ENCODE results near the gene NR1D2.
"Not testable (repeated sequence)": the region's sequence is repeated elsewhere in the genome, so short reads cannot be mapped to it uniquely, and the experiment has no call there.

The NR1D2 gene

DNA sequence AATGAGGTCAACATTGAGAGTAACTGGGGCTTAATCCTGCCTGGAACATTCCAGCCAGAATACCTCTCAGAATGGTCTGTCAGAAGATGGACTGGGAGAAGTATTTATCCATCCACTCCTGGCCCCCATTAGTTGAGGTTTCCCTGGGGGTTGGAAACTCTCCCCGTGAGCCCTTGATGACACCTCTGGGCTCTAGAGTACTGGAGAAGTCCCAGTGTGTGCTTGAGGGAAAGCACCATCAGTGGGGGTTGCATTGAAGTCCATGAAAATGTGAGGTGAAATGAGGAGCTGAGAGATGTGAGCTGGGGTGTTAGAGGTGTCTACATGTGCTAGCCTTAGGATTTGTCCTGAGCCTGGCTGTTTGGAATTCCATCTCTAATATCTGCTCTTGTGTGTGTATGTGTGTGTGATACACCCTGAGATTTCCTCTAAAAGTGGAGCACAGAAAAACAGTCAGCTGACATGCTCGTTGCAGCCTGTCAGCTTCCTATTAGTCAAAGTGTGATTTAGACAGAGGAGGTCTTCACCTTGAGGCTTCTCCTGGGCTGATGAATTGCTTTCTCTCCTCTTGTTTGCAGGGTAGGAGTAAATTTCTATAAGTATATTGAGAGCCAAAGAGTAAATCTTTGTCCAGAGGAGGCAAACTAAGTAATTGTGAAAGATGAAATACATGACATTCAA, 67.6 kb downstream of the NR1D2 start:
- DNase-seq, result no peak

DNA sequence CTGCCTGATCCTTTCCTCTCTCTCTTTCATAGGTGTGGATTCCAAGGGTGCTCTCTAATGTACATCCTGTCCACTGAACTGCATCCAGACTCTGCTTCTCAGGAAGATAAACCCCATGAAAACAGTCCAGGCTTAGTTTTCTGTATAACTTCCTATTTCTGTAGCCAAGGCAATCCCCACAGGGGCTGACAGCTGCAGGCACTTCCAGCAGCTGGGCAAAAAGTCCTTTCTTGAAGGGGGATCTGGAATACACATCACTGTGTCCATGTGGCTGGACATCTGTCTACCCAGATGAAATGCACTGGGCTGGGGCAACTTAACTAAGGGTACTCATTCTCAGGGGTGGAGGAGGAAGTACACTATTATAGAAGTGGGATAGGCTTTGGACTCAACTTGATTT, 72.2 kb downstream of the NR1D2 start:
- no peak for DNase-seq

DNA sequence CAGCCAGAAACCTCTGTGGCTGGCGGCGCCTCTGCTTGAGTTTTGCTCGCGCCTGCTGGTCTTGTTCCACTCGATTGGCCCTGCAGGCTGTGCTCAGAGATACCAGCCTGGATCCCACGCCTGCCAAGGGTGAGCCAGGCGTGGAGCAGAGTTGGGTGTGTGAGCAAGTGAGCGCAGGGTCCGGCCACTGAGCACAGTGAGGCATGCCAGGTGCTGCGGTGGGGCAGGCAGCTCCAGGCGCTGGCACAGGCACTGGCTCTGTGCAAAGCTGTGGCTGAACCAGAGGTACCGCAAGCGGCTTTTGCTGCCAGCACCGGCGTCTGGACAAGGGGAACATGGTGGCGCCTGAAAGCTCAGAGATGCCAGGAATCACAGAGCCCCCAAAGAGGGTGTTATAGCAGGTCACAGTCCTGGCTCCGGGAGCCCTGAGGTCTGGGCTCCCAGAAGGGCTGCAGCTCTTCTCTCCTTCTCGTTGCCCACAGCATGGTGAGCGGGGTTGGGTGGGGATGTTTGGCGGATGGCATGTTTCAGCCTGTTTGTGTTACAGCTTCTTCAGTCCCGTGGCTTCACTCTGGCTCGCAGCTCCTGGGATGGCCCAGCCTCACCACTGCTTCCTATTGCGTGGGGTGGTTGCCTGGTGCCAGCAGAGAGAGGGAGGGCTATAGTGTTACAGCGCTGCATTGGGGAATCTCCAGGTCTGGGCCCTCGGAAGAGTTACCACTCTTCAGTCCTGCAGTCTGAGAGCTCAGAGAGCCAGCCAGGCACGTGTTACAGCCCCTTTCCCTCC, 73.9 kb downstream of the NR1D2 start:
- DNase-seq, result no peak

DNA sequence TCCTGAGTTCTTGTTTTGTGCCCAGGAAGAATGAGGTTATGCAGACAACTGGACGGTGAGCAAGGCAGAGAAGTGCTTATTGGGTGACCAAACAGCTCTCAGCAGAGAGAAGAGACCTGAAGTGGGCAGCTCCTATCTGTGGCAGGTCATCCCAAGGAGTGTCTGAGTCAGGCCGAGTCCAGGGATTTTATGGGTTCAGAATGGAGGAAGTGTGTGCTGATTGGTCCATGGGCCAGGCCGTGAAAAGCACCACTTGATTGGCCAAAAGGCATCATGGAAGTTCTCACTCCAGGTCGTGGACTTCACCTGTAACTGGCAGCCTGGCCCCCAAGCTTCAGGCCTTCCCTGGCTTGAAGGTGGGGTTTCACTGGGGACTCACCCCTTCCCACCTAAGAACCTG, 74.5 kb downstream of the NR1D2 start:
- no peak for DNase-seq

DNA sequence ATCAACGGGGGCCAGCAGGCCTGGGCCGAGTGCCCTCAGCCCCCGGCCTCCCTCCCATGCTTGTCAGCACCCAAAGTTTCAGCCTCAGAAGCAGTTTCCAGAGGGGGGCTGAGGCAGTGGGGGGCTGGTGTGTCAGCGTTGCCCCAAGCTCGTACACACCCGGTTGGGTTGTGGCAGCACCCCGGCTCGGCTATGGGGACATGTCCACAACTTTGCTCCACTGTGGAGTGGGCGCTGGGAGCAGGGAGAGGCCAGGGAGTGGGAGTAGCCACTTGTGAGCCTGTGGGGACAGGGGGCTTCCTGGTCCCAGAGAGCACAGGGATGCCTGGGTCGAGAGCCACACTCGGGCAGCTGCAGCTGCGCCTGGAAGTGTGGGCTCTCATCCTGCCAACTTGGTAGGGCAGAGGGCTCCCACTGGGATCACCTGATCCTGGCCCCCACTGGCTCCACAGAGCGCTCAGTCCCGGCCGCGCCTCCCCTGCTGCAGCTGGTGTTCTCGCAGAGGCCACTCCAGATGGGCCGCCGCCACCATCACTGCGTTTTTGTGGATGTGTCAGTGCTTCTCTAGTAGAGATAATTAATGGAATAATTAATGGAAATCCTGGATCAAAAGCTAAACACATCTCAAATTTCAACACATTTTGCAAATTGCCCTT, 75.1 kb downstream of the NR1D2 start:
- no peak for DNase-seq

DNA sequence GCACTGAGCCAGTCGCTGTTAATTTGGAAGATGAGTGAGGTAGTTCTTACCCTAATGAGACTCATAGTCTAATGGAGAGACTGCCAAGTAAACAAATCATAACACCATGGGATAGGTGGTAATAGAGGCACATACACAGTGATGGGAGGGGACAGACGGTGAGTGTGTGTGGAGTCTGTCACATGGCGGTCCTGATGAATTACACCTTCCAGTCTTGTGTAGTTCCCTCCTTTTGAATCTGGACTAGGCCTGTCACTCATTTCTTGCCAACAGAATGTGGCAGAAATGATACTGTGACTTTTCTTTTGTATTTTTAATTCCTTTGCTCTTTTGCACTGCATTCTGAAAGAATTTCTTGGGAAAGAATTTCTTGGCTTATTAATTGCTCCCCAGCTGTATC, 78.1 kb downstream of the NR1D2 start:
- DNase-seq, result peak; percentile 34

DNA sequence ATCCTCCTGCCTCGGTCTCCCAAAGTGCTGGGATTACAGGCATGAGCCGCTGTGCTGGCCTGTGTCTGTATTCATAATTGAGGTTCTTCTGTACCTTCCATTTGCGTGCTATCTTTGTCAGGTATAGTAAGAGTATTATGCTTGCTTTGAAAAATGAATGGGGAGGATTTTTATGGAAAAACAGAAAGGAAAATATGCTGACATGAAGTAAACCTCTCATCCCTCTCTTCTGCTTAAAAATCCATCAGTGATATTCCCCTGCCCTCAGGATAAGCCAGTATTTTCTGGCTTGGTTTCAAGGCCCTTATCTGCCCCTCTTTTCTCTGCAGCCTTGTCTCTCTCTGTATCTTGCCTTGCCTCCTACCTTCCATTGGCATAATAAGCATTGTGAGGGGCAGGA, 80.7 kb downstream of the NR1D2 start:
- DNase-seq, result no peak

DNA sequence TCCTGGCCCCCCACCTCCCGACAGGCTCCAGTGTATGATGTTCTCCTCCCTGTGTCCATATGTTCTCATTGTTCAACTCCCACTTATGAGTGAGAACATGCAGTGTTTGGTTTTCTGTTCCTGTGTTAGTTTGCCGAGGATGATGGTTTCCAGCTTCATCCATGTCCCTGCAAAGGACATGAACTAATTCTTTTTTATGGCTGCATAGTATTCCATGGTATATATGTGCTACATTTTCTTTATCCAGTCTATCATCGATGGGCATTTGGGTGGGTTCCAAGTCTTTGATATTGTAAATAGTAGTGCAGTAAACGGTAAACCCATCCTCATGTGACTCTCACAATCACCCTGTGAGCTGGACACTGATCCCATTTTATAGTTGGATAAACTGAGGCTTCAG, 81.6 kb downstream of the NR1D2 start:
- DNase-seq, result not testable (repeated sequence)

DNA sequence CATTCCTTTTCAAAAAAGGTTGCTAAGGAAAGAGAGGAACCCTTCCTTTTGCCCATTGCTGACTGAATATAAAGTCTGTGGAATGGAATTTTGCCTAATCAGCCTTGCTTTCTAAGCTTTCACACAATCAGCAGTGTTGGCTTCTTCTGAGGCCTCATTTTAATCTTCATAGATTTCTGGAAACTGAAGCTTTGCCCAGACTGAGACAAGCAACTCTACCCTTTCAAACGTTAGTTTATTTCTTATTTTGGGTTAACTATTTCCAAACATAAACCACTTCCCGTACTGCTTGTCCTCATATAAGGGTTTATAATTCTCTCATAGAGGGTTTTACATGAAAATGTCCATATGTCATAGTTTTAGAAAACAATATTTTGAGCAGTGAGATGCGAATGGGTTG, 82.9 kb downstream of the NR1D2 start:
- no peak for DNase-seq

All from NCI-H1436 (cell line).